ENCODE results near the gene IFNA8.
A peak's percentile ranks its signal among the peaks of the same experiment; 100 is the strongest.
"Not testable (repeated sequence)": the region's sequence is repeated elsewhere in the genome, so short reads cannot be mapped to it uniquely, and the experiment has no call there.

The IFNA8 gene

DNA sequence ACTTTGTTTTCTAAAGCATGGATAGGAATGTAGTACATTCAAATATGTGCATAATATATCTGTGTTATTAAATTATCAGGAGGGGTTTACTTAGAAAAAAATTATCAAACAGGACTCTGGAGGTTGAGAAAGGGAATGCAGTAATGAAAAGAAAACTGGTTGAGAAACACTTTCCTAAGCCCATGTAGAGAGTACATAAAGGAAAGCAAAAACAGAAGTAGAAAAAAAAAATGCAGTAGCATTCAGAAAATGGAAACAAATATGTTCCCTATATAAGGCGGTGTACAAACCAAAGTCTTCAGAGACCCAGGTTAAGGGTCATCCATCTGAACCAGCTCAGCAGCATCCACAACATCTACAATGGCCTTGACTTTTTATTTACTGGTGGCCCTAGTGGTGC lies at the start of gene IFNA8:
Gene IFNA8 (plus strand): TSS at position 301 of the 400 bp plus-strand sequence. CDS start 60 bp downstream, at position 361.
- Mint-ChIP-seq H3K4me3 (no peak within 1 kb of the TSS), H3K9me3 (no peaks in the 10 kb centered on the region), H3K27me3 (peaks cover 42% of the 10 kb centered on the region), H3K27ac (no peak within 1 kb of the TSS), H3K4me1 (peaks cover 3% of the 10 kb centered on the region), H3K36me3 (no peaks in the 10 kb centered on the region)
- CTCF ChIA-PET = interaction anchor here (0.6 kb wide), 1 partner anchor 73 kb away, joined by 3 read pairs; the partner anchor contains the start of gene KLHL9
- DNase-seq = no peak

DNA sequence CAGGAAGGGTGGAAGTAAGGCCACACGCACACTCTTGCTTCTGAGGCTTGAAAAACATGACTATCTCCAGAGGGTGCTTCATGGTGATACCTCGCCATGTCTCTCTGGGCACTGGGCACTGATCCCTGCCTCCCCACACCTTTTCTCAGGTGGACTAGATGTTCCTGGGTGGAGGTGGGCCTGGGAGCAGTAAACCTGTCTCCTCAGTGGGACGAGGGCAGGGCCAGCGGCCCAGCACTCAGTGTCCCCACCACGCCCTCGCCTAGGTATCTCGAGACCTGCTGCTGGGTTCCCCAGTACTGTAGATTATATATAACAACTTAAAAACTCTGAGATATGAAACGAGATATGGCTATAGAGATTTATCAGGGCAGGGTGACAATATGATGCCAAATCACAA lies 46.6 kb upstream of the IFNA8 start:
- CTCF ChIA-PET = no interaction called here
- no peaks in the 10 kb centered on the region for H3K9me3 Mint-ChIP-seq
- no peaks in the 10 kb centered on the region for H3K36me3 Mint-ChIP-seq
- H3K27me3 Mint-ChIP-seq = peaks cover 38% of the 10 kb centered on the region
- DNase-seq = no peak
- H3K4me1 Mint-ChIP-seq = peaks cover 16% of the 10 kb centered on the region
- no peak overlapping the region for H3K4me3 Mint-ChIP-seq
- no peak overlapping the region for H3K27ac Mint-ChIP-seq

DNA sequence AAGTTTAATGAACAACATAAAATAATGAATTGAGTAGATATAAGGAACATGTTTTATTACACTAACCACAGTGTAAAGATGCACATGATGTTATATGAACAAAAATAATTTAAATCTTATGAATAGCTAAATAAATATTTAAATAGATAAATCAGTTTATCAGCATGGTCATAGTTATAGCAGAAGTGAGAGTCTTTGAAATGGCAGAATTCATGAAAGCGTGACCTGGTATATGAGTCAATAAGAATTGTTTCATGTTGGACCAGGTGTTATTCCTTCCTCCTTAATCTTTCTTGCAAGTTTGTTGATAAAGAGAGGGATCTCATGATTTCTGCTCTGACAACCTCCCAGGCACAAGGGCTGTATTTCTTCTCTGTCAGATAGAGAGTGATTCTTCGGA lies 41.7 kb upstream of the IFNA8 start:
- H3K4me3 Mint-ChIP-seq, DNase-seq, H3K4me1 Mint-ChIP-seq, H3K36me3 Mint-ChIP-seq, H3K9me3 Mint-ChIP-seq, CTCF ChIA-PET, H3K27ac Mint-ChIP-seq: not testable (repeated sequence)
- H3K27me3 Mint-ChIP-seq = peaks cover 50% of the 10 kb centered on the region

DNA sequence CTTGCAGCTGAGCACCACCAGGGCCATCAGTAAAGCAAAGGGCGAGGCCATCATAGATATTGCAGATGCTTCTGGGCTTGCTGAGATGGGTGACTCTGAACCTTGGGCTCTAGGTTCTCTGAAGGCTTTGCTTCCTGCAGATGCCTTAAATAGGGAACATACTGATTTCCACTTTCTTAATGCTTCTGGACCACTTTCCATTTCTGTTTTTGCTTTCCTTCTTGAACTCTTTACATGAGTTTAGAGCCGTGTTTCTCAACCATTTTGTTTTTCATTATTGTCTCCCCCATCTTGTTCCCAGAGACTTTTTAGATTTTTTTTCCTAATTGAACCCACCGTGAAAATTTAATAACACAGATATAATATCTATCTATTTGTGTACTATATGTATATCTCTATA lies 41.0 kb upstream of the IFNA8 start, which contains the start of gene IFNA13:
Gene IFNA13 (minus strand): TSS at position 101 of the 400 bp plus-strand sequence. CDS start 47 bp downstream, at position 54.
- CTCF ChIA-PET = no interaction called here
- DNase-seq = no peak
- H3K9me3 Mint-ChIP-seq = no peaks in the 10 kb centered on the region
- H3K4me3 Mint-ChIP-seq = no peak within 1 kb of the TSS
- H3K27me3 Mint-ChIP-seq = peaks cover 46% of the 10 kb centered on the region
- H3K4me1 Mint-ChIP-seq = no peaks in the 10 kb centered on the region
- H3K36me3 Mint-ChIP-seq = no peaks in the 10 kb centered on the region
- H3K27ac Mint-ChIP-seq = no peak within 1 kb of the TSS

DNA sequence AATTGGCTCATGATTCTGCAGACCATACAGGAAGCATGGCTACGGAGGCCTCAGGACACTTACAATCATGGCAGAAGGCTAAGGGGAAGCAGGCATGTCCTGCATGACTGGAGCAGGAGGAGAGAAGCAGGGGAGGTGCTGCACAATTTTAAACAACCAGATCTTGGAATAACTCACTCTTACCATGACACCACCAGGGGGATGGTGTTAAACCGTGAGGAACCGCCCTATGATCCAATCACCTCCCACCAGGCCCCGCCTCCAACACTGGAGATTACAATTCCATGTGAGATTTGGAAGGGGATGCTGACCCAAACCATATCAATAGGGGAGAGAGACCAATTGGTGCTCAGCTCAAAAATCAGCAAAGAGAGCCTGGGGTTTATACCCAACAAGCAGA lies 37.5 kb upstream of the IFNA8 start:
- H3K36me3 Mint-ChIP-seq, H3K4me3 Mint-ChIP-seq, H3K9me3 Mint-ChIP-seq, H3K27ac Mint-ChIP-seq, DNase-seq, H3K4me1 Mint-ChIP-seq: not testable (repeated sequence)
- CTCF ChIA-PET = interaction anchor here (1.4 kb wide), 1 partner anchor 24 kb away, joined by 3 read pairs; no protein-coding TSS in a partner anchor
- H3K27me3 Mint-ChIP-seq = peaks cover 28% of the 10 kb centered on the region

DNA sequence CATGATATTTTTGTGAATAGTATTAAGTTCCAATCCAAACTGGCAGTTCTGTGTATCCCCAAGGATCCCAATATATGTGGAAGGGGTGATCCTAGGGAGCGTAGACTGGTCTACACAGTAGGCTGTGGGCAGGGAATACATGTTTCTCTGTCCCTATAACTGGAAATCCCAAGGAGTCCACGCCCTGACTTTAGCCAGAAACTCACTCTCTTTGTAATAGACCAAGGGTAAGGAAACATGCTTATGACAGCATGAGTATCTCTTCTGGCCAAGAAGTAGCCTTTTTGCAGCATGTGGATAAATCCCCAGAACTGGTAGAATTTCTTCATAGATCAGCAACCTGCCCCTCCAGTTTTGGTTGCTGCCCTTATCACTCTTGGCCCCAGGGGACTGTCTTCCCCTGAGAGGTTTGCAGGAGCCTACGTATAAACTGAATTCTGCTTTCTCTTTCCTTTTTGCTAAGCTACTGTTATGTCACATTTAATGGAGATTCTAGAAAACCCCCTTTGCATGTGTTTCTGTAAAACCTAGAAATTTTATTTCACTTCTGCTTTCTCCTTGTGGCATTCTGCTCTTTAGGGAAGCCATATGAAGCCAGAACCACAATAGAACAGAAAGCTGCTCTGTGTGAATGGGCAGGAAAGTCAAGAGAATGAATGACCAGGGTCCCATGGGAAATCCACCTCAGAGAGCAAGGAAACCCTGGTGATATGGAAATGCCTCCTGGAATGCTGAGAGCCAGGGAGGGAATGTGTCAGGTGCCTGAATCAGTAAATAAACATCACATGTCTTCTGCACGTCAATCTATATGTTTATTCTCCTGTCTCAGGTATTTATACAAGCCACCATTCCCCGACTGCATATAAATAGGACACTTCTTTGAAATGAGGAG lies 27.2 kb upstream of the IFNA8 start:
- H3K4me3 Mint-ChIP-seq = no peak overlapping the region
- peak; percentile 31 for DNase-seq
- H3K27me3 Mint-ChIP-seq = peaks cover 46% of the 10 kb centered on the region
- CTCF ChIA-PET = interaction anchor here (0.6 to 1.8 kb wide), 2 partner anchors 14 to 55 kb away, joined by 4 to 8 read pairs; no protein-coding TSS in a partner anchor
- H3K36me3 Mint-ChIP-seq = no peaks in the 10 kb centered on the region
- H3K4me1 Mint-ChIP-seq = peaks cover 20% of the 10 kb centered on the region
- H3K27ac Mint-ChIP-seq = no peak overlapping the region
- H3K9me3 Mint-ChIP-seq = no peaks in the 10 kb centered on the region

DNA sequence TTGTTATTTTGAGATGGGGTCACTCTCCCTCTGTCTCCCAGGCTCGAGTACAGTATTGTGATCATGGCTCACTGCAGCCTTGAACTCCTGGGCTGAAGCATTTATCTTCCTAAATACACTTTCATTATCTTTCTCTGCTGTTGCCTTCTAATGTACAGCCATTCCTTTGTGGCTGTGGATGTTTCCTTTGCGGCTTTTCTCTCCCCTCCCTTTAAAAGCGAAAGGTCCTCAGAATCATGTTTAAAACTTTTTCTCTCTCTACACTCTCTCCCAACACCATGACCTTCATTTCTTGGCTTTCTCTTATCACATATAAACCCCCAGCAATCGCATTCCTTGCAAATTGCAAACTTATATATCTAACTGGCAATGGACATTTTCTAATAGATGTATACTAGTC lies 25.3 kb upstream of the IFNA8 start:
- CTCF ChIA-PET = no interaction called here
- Mint-ChIP-seq H3K27ac (no peak overlapping the region), H3K4me3 (no peak overlapping the region), H3K9me3 (no peaks in the 10 kb centered on the region), H3K4me1 (peaks cover 20% of the 10 kb centered on the region), H3K27me3 (peaks cover 47% of the 10 kb centered on the region), H3K36me3 (no peaks in the 10 kb centered on the region)
- DNase-seq = no peak

DNA sequence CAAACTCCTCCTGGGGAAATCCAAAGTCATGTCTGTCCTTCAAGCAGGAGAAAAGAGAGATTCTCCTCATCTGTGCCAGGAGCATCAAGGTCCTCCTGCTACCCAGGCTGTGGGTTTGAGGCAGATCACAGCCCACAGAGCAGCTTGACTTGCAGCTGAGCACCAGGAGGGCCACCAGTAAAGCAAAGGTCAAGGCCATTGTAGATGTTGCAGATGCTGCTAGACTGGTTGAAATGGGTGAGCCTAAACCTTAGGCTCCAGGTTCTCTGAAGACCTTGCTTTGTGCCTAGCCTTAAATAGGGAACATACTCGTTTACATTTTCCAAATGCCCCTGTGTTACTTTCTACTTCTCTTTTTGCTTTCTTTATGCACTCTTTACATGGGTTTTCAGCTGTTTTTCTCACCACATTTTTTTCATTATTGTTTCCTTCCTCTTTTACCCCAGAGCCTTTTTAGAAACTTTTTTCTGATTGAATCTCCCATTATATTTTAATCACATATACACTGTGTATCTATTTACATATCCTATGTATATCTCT lies 23.7 kb upstream of the IFNA8 start, which contains the start of gene IFNA2:
Gene IFNA2 (minus strand): TSS at position 268 of the 540 bp plus-strand sequence. CDS start 69 bp downstream, at position 199.
- CTCF ChIA-PET = no interaction called here
- peaks cover 17% of the 10 kb centered on the region for H3K4me1 Mint-ChIP-seq
- peaks cover 38% of the 10 kb centered on the region for H3K27me3 Mint-ChIP-seq
- no peaks in the 10 kb centered on the region for H3K36me3 Mint-ChIP-seq
- no peak for DNase-seq
- H3K9me3 Mint-ChIP-seq = no peaks in the 10 kb centered on the region
- H3K27ac Mint-ChIP-seq = no peak within 1 kb of the TSS
- no peak within 1 kb of the TSS for H3K4me3 Mint-ChIP-seq

DNA sequence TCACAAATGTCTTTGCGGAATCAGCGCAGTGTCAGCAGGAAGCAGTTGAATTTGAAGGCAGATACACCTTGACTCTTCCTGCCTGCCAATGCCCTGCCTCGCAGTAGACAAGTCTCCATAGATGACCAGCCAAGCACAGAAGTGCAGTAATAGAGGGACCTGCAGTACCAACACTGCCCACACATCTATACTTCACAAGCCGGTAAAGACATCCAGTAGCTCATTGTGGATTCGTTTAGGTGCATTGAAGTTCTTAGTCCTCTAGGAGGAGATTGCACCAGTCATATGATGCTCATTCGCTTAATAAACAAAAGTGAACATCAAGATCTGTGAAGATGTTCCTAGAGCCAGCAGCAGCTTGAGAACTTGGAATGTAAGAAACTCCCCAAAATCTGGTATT lies 16.6 kb upstream of the IFNA8 start:
- Mint-ChIP-seq H3K9me3 (no peaks in the 10 kb centered on the region), H3K27ac (no peak overlapping the region), H3K36me3 (no peaks in the 10 kb centered on the region), H3K4me3 (no peak overlapping the region), H3K4me1 (peaks cover 5% of the 10 kb centered on the region), H3K27me3 (peaks cover 43% of the 10 kb centered on the region)
- CTCF ChIA-PET = interaction anchor here (1.0 to 4.5 kb wide), 4 partner anchors 15 to 72 kb away, joined by 3 to 60 read pairs (median 4); no protein-coding TSS in a partner anchor
- peak; percentile 23 for DNase-seq

DNA sequence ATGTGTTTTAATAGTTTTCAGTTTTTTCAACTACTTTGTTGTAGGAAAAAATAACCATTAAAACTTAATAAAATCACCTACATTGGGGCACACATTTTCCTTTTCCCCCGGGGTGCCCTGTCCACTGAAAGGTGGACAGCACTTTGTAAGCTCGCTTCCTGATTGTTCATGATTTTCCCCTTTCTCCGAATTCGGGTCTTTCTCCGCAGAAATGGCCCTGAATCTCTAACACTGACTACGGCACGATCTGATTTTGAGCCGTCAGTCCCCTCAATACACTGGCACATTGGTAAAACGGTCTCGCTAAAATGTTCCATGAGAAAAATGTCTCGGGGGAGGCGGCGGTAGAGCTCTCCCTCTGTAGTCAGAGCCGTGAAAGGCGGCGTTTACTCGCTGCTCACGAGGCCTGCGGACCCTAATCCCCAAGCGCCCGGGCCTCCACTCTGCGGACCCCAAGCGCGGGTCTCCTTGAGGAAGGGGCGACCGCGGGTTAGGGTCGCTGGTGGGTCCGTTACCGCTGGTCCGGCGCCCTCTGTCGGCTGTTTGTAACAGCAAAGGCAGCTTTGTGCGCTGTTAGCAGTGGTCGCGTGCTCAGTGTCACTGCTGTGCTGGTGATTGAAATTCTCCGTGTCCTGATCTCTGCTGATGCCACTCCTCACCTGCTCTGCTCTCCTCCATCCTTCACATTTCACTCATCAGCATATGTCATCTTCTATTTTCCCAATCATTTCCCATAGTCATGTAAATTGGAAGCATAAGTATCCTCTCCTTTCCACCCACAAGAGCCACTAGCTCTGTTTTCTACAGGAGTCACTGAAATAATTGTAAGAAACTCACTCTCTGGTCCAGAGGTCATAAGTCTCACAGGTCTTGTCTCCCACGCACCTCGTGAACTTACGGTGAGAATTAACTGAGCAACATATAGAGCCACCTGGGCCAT lies 12.9 kb upstream of the IFNA8 start:
- peak; percentile 72 for DNase-seq
- Mint-ChIP-seq H3K27ac (no peak overlapping the region), H3K4me3 (peak overlapping the region; percentile 37), H3K27me3 (peaks cover 60% of the 10 kb centered on the region), H3K9me3 (no peaks in the 10 kb centered on the region), H3K4me1 (peaks cover 5% of the 10 kb centered on the region), H3K36me3 (no peaks in the 10 kb centered on the region)
- CTCF ChIA-PET = interaction anchor here (0.7 to 4.5 kb wide), 27 partner anchors 8 to 213 kb away, joined by 3 to 60 read pairs (median 5); partner anchors contain the start of gene KLHL9

DNA sequence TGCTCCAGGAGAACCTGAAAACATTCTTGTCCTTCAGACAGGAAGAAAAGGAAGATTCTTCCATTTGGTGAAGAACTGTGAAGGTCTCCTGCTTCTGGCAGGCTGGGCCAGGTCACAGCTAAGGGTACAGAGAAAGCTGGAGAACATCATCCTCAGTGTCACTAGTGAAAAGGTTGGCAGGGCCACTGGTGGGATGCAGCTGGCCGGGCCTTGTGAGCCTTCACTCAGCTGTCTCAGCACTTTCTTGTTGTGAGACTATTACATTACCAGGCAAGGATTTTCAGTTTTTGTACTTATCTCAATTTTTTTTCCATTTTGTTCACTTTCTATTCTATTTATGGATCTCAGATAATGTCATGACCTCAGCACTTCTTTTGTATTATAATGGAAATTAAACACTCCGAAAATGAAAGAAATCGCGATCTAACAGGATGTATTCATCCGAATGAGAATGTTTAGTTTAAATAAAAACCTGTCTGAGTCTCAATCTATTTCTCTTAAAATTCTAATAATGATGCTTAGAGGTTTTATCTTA lies 9.9 kb upstream of the IFNA8 start:
- DNase-seq = no peak
- Mint-ChIP-seq H3K4me3 (no peak overlapping the region), H3K36me3 (no peaks in the 10 kb centered on the region), H3K4me1 (peaks cover 11% of the 10 kb centered on the region), H3K27ac (no peak overlapping the region), H3K27me3 (peaks cover 55% of the 10 kb centered on the region), H3K9me3 (no peaks in the 10 kb centered on the region)
- CTCF ChIA-PET = interaction anchor here (0.6 to 2.1 kb wide), 7 partner anchors 10 to 86 kb away, joined by 3 to 24 read pairs (median 4); no protein-coding TSS in a partner anchor

DNA sequence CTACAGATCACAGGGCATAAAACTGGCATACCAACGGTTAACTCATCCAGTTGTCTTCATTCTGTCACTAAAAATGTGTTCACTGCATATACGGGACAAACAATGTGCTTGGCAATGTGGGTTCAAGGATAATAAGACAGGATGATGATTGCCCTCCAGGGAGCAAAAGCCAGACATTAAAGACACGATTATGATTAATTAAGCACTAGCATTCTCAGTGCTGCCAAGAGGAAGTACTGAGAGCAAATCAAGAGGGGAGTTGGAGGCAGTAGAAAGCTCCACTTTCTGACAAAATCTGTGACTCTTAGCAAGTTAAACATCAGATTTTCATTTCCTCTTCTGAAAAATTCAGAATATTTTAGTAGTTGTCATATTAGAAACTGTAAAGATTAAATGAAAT lies 9.0 kb upstream of the IFNA8 start:
- CTCF ChIA-PET = interaction anchor here (0.9 kb wide), 1 partner anchor 74 kb away, joined by 3 read pairs; no protein-coding TSS in a partner anchor
- Mint-ChIP-seq H3K4me1 (peaks cover 11% of the 10 kb centered on the region), H3K27me3 (peaks cover 61% of the 10 kb centered on the region), H3K27ac (no peak overlapping the region), H3K9me3 (no peaks in the 10 kb centered on the region), H3K36me3 (no peaks in the 10 kb centered on the region), H3K4me3 (no peak overlapping the region)
- no peak for DNase-seq

DNA sequence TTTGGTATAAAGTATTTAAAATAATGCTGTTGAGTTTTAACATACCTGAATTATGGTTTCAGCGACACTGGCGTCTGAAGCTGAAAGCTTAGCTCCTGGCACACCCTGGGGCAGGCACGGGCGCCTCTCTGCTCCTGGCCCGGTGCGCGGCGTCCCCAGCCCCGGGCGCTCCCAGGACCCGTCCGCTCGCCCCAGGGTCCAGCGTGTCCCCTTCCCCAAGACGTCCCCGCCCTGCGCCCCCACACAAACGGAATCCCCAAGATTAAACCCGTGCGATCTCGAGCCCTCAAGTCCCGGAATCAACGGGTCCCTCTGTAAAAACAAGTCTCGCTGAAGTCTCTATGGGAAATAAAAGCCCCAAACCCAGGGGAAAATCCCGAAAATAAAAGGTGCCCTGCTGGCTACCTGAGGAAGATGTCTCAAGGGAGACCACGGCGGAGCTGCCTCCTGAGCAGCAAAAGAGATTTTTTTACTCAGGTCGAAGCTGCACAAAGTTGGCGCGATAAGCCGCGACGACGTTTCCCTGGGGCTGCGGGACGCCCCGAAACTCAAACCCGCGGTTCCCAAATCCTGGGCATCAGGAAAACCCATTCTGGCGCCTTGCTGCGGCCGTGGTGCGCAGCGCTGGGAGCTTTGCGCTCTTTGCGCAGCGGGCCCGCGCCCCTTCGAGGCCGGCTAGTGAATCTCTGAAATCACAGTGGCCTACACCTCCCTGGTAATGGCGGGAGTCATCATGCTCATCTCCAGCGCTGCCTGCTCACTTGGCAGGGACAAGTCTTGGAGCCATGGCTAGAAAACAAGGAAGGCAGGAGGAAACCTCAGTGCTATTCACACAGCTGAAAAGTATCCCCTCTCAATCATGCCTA lies 6.3 kb upstream of the IFNA8 start:
- Mint-ChIP-seq H3K9me3 (no peaks in the 10 kb centered on the region), H3K36me3 (no peaks in the 10 kb centered on the region), H3K4me3 (peak overlapping the region; percentile 19), H3K27me3 (peaks cover 63% of the 10 kb centered on the region), H3K27ac (no peak overlapping the region), H3K4me1 (peaks cover 6% of the 10 kb centered on the region)
- peak; percentile 32 for DNase-seq
- CTCF ChIA-PET = interaction anchor here (0.6 to 1.2 kb wide), 4 partner anchors 32 to 263 kb away, joined by 3 read pairs; no protein-coding TSS in a partner anchor

Measured in activated naive CD4-positive, alpha-beta T cell treated with anti-CD3 and anti-CD28 coated beads, Interleukin-2, amount 10 ng/mL, durations not matched to agents 7 days and 5 days (primary cell).